NCI-H82 (cell line): ENCODE results near the gene OMA1.
"Not testable (repeated sequence)": the region's sequence is repeated elsewhere in the genome, so short reads cannot be mapped to it uniquely, and the experiment has no call there.

ENCODE experiments used
- DNase-seq: peaks from one replicate; lab custom pipeline; 2025; lab: John Stamatoyannopoulos, UW

Gene OMA1

DNA sequence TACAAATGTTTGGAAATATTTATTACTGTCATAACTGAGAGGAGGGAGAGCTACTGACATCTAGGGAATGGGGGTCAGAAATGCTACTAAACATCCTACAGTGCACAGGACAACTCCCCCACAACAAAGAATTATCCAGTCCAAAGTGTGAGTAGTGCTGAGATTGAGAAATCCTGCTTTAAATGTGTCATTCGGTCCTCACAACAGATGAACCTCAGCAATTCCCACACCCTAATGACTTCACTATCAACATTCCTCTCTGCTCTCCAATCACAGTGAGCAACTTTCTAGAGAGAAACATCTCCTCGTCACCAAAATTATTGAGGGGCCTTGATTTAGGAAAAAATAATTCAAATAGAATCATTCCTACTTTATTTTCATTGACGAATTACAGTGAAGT, 18.0 kb downstream of the OMA1 start:
- no peak for DNase-seq

GRCh38 chr1:58524353-58524945, 22.1 kb downstream of the OMA1 start:
- no peak for DNase-seq

DNA sequence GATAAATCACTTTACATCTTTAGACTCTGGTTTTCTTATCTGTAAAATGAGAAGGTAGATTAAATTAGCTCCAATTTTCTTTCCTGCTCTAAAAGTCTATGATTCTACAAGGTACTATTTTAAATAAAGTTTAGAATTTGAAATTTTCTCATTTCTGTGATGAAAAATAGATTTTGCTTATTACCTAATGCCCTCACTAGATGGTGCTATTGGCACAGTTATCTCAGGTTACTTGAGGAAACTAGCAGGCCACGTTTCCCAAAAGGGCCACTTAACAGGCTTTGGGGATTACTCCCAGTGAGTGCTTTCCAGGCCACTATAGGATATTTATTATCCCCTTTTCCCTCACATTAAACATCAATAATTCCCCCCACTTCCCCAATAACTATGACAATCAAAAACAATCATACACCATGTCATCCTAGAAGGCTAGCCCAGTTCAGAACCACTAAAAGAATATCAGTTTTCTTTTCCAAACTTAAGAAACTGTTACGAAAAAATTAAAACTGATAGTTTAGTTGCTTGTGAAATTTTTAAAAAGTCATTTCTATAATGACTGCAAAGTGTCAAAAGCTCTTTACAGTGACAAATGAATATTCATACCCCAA, 30.6 kb downstream of the OMA1 start:
- peak; percentile 97 for DNase-seq

DNA sequence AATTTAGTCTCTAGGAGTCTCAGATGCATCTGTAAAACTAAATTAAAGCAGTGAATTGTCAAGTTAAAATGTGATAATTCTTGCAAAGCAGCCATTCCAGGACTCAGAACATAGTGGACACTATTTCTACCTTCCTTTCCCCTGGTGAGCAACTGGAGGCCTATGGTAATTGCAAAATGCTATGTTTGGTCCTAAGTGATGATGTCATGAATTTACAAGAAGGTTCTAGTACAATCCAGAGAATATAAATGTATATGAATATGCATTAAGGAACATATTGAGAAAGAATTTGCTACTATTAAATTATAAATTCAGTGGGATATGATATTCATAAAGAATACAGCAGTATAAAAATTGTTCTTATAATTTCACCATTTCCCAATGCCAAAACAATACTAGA, 32.6 kb downstream of the OMA1 start:
- no peak for DNase-seq

DNA sequence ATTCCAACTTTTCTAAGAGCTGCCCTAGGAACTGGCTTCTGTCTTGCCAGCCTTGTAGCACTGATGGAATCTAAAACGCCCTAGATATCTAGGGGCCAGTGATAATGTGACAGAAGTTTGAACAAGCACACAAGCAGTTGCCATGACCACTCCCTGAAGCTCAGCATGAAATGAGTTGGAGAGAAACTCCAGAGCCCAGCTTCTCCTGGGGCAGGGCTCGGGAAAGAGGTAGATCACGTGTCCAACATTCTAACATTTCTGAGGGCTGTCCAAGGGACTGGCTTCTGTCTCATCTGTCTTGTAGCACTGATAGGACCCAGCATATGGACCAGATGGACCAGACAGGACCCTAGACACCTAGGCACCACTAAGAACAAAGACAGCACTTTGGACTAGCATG, 37.9 kb downstream of the OMA1 start:
- DNase-seq, result no peak

DNA sequence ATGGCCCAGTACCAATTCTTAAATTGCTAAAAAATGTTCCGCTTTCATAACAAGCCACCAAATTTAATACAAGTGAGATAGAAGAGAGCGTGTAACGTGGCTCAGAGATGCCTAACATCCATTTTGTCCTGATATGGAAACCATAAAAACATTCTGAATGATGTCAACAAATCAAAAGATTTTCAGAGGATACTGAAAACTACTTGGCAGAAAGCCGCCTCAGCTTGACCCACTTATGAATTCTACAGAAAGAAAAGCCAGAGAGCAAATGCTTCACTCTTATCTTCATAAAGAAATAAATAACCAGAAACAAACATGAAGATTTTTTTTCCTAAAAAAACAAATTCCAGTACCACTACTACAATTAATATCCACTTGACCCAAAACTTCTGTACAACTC, 41.2 kb downstream of the OMA1 start:
- DNase-seq, result no peak

DNA sequence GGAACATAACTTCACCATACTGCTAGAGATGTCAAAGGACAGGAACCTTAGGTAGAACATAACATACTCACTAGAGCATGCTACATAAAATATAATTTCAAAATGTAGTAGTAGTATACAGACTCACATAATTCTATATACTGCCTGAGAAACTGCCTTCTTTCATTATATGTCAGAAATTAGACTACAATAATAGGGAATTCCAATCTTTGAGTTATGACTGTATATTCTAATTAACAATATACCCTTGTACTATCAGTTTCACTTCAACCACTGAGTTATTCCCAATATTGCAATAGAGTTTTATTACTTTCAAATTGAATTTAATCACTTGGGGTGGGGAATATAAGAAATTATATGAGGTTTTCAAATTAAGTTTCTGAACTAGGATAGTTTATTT, 44.0 kb downstream of the OMA1 start:
- DNase-seq, result no peak

- no peak for DNase-seq
Measured at GRCh38 chr1:58500043-58500442, 46.5 kb downstream of the OMA1 start.

GRCh38 chr1:58497499-58497898, 49.0 kb downstream of the OMA1 start:
- no peak for DNase-seq

GRCh38 chr1:58496042-58496441, 50.5 kb downstream of the OMA1 start:
- DNase-seq, result no peak

- DNase-seq, result not testable (repeated sequence)
Measured at GRCh38 chr1:58488914-58489313, 57.6 kb downstream of the OMA1 start.

GRCh38 chr1:58487002-58487401, 59.5 kb downstream of the OMA1 start:
- DNase-seq, result no peak

GRCh38 chr1:58481962-58482361, 64.6 kb downstream of the OMA1 start:
- no peak for DNase-seq

DNA sequence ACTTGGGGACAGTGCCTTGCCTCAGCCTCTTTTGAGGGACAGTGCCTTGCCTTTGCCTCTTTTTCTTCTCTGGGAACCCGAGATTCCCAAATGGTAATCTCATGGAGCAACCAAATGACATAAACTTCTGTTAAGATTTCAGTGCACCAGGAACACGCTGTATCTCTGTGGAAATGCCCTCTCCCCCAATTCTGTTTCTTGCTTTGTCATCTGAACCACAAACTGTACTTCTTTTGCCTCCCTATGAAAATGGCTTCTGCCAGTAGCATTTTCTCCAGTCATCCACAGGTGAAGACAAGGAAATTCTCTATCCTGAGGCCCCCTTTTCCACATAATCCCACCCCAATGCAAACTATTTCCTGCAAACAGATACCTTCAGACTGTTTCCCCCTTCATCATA, 66.3 kb downstream of the OMA1 start:
- DNase-seq, result no peak

GRCh38 chr1:58477390-58477789, 69.1 kb downstream of the OMA1 start:
- DNase-seq, result no peak

DNA sequence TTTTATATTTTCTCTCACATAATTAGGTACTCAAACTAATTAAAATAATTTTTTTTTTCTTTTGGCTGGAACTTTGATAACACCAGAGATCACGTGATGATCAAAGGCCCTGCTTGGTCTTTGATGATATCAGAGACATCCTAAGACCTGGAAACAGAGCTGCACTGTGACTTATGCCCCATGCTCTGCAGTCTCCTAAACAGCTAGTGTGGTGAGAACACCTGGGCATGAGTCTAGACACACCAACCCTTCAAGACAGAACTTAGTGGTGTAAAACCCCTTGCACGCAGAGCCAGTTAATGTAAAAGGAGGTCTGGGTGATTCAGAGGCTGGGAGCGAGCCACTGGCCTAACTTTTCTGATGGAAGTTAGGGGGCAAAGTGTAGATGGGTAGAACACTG, 70.3 kb downstream of the OMA1 start:
- DNase-seq, result no peak

DNA sequence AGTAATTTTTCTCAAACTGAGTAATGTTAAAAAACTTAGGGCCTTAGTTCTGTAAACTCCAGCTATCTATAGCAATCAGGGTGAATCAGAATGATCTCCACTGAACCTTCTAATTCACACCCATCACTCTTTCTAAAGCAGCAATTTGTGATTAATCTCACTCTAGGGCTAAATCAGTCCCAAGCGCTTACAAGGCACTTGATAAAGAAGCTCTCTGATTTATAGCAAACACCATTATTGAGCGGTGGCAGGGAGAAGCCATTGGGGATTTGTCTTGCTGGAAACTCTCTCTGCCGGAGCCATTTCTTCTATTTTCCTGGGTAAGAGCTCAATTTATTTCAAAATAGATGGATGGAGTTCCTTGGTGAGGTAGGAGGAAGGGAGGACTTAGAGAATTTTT, 77.0 kb downstream of the OMA1 start:
- DNase-seq, result no peak

DNA sequence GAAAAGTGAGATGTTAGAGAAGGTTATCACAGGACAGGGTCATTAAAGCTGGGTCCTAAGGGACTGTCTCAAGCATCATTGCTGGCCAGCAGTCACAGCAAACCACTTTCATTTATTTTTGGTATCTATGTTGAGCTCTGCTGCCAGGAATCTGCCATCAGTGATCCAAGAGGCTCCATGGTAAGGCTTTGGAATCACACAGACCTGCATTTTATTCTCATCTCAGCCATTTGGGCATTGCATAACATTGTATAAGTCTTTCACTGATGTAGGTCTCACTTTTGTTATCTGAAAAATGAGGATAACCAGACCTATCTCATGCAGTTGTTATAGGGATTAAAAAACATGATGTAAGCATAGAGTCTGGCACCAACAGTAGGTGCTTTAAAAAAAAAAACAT, 77.5 kb downstream of the OMA1 start:
- no peak for DNase-seq

GRCh38 chr1:58468612-58469011, 77.9 kb downstream of the OMA1 start:
- DNase-seq, result no peak

DNA sequence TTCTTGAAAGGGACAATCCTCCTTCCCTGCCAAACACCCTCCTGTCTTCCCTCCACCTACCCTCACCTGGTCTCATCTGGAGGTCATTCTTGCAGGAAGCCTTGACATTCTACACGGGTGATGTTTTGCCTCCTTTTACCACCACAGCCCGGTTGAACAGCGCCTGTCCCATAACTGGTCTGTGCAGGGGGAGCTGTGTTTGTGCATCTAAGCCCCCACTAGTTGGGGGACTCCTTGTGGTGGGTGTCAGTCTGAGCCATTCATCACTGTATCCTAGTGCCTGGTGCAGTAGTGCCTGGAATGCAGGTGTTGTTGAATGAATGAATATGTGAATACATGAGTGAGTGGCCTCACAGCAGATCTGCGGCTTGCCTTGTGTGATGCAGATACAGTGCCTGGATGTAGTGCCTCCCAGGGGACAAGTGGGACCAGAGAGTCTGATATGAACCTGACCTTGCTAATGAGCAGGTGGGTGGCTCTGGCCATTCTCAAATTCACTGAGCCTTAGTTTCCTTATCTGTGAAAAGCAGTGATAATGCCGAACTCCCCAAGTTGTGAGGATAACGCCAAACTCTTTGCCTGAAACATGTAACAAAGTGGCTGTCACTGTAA, 79.8 kb downstream of the OMA1 start:
- DNase-seq, result no peak

DNA sequence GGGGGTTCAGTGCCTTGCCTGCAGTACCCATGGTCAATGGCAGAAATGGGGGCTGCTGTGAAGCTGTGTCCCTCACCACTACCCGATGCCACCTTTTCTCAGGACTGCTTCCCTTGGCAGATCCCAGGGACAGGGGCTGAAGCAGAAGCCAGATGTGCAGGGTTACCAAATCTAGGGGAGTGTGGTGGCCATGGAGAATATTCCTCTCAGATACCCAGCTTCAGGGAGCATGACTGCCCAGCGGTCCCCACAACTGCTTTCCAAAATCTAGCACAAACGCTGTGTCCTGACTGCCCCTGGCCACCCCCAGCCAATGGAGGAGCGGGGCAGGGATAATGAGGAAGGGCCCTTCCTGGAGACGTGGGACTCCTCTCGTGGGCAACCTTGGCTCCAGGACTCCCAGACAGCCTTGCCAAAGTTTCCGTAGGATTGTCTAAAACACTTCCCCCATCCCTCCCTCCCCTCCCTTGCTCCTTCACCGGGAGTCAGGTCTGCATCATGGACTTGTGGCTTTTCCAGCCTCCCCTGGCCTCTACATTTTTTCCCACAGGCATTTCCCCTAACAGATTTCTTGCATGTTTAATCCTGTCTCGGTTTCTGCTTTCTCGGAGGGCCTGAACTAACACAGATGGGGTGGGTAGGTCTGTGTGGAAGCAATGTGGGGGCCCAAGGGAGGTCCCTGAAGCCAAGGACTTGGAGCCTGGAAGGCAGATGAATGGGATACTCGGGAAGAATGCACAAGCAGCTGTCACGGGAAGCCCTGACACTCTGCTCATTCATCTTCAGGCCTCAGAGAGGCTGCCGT, 80.5 kb downstream of the OMA1 start:
- peak; percentile 15 for DNase-seq

GRCh38 chr1:58465176-58465575, 81.3 kb downstream of the OMA1 start:
- no peak for DNase-seq

GRCh38 chr1:58460469-58460868, 86.1 kb downstream of the OMA1 start:
- no peak for DNase-seq
